SU-DHL-6 (cell line): ENCODE results near the gene GRM2.

ENCODE experiments used
- H2AFZ ChIP-seq: fragments of 200-600 bp; sonication (generic); 2 replicates; pipeline ENCODE4 v1.6.1; 2014; ENCODE audit warnings: low read depth, mild to moderate bottlenecking, moderate library complexity, mixed read lengths, antibody characterized with exemption, low read length; ENCODE audit not compliant: severe bottlenecking
- H3F3A ChIP-seq: fragments of 200-600 bp; shearing (Covaris generic); 2 replicates; pipeline ENCODE4 v1.6.0; 2016; ENCODE audit warnings: antibody characterized with exemption, mild to moderate bottlenecking; ENCODE audit not compliant: insufficient read depth
- H3K27ac ChIP-seq: fragments of 200-600 bp; sonication (generic); 2 replicates; pipeline ENCODE4 v1.5.1; 2016; ENCODE audit warnings: low read depth, mild to moderate bottlenecking, low read length, moderate library complexity, mixed read lengths
- H3K27me3 ChIP-seq: fragments of 200-600 bp; sonication (generic), shearing (Covaris generic); 2 replicates; pipeline ENCODE4 v1.6.0; 2014; ENCODE audit warnings: mild to moderate bottlenecking, low read length
- H3K36me3 ChIP-seq: fragments of 200-600 bp; sonication (generic); 2 replicates; pipeline ENCODE4 v1.6.1; 2014; ENCODE audit warnings: mild to moderate bottlenecking, low read length, mixed read lengths
- H3K4me2 ChIP-seq: fragments of 300-600, 200-600 bp; shearing (Covaris generic), sonication (generic); 2 replicates; pipeline ENCODE4 v1.6.0; 2014; ENCODE audit warnings: low read length, low read depth, mild to moderate bottlenecking; ENCODE audit not compliant: poor library complexity, severe bottlenecking
- H3K4me3 ChIP-seq: fragments of 200-600 bp; sonication (generic); 2 replicates; pipeline ENCODE4 v1.5.1; 2014; ENCODE audit warnings: antibody characterized with exemption, low read length, mild to moderate bottlenecking, mixed read lengths; ENCODE audit not compliant: insufficient read depth, poor library complexity, severe bottlenecking
- H3K79me2 ChIP-seq: fragments of 200-600 bp; sonication (generic); 2 replicates; pipeline ENCODE4 v1.6.1; 2014; ENCODE audit warnings: mild to moderate bottlenecking, low read length, moderate library complexity; ENCODE audit not compliant: insufficient read depth
- H3K9ac ChIP-seq: fragments of 200-600 bp; sonication (generic); 2 replicates; pipeline ENCODE4 v1.7.0; 2014; ENCODE audit warnings: mild to moderate bottlenecking, low read length
- H3K9me2 ChIP-seq: fragments of 200-600 bp; sonication (generic); replicated peaks from 2 replicates; pipeline ENCODE4 v1.6.1; 2014; ENCODE audit warnings: low read length; ENCODE audit not compliant: insufficient read depth
- H3K9me3 ChIP-seq: fragments of 200-600 bp; sonication (generic); 2 replicates; pipeline ENCODE4 v1.6.1; 2014; ENCODE audit warnings: low read length, mixed read lengths; ENCODE audit not compliant: insufficient read depth
- H4K20me1 ChIP-seq: fragments of 200-600 bp; sonication (generic); 2 replicates; pipeline ENCODE4 v1.6.1; 2014; ENCODE audit warnings: low read depth, mild to moderate bottlenecking, antibody characterized with exemption, low read length, moderate library complexity, mixed read lengths
- CTCF ChIP-seq: fragments of 200-600 bp; sonication (generic); IDR thresholded peaks from one replicate; pipeline ENCODE4 v1.5.1; 2017; ENCODE audit warnings: antibody characterized with exemption, mild to moderate bottlenecking, low read length, moderate library complexity; ENCODE audit not compliant: insufficient read depth, poor library complexity, severe bottlenecking
- EZH2phosphoT487 ChIP-seq: fragments of 200-600 bp; sonication (generic), shearing (Covaris generic); conservative IDR thresholded peaks from 2 replicates; pipeline ENCODE4 v1.6.1; 2018; ENCODE audit warnings: mild to moderate bottlenecking, antibody characterized with exemption, low read length, moderate library complexity, mixed read lengths

Gene GRM2

GRCh38 chr3:51684971-51685751 is 21.7 kb upstream of the GRM2 start:
- H3K79me2 ChIP-seq, result peaks cover 7% of the 10 kb centered on the region; the same call in 1 of the 2 replicates
- H3K4me3 ChIP-seq, result no peak overlapping the region
- no peak overlapping the region for H3K9ac ChIP-seq
- no peaks in the 10 kb centered on the region for H3K36me3 ChIP-seq
- H2AFZ ChIP-seq, result no peak overlapping the region
- no peak overlapping the region for H3K27ac ChIP-seq
- no peaks in the 10 kb centered on the region for H3K27me3 ChIP-seq
- H4K20me1 ChIP-seq, result no peaks in the 10 kb centered on the region
- H3F3A ChIP-seq, result 0 out of 2 replicates have a peak, but pooled peaks cover 4% of the 10 kb centered on the region
- no peaks in the 10 kb centered on the region for H3K9me2 ChIP-seq
- TF ChIP-seq EZH2phosphoT487 (no peak), CTCF (no peak)
- H3K4me2 ChIP-seq, result no peak overlapping the region
- no peaks in the 10 kb centered on the region for H3K9me3 ChIP-seq

- no peaks in the 10 kb centered on the region for H3K27me3 ChIP-seq
- 0 out of 2 replicates have a peak, but pooled peaks cover 4% of the 10 kb centered on the region for H3F3A ChIP-seq
- no peaks in the 10 kb centered on the region for H3K9me3 ChIP-seq
- no peaks in the 10 kb centered on the region for H4K20me1 ChIP-seq
- H3K9ac ChIP-seq, result no peak overlapping the region
- H3K79me2 ChIP-seq, result peaks cover 7% of the 10 kb centered on the region; the same call in 1 of the 2 replicates
- H2AFZ ChIP-seq, result no peak overlapping the region
- no peak overlapping the region for H3K4me3 ChIP-seq
- H3K9me2 ChIP-seq, result no peaks in the 10 kb centered on the region
- H3K4me2 ChIP-seq, result no peak overlapping the region
- H3K27ac ChIP-seq, result no peak overlapping the region
- H3K36me3 ChIP-seq, result no peaks in the 10 kb centered on the region
- TF ChIP-seq EZH2phosphoT487, result no peak
- no peak for TF ChIP-seq CTCF
Observed at GRCh38 chr3:51686056-51686455, 20.8 kb upstream of the GRM2 start.

- Histone ChIP-seq H2AFZ (no peak overlapping the region), H3K27ac (no peak overlapping the region), H4K20me1 (no peaks in the 10 kb centered on the region)
Observed at GRCh38 chr3:51686512-51687215, 20.2 kb upstream of the GRM2 start.

More at GRCh38 chr3:51686512-51687215, 20.2 kb upstream of the GRM2 start:
- H3K4me3 ChIP-seq, result no peak overlapping the region
- no peak overlapping the region for H3K4me2 ChIP-seq
- no peaks in the 10 kb centered on the region for H3K9me3 ChIP-seq
- no peak for TF ChIP-seq EZH2phosphoT487
- TF ChIP-seq CTCF, result no peak
- H3F3A ChIP-seq, result 0 out of 2 replicates have a peak, but pooled peaks cover 3% of the 10 kb centered on the region
- H3K36me3 ChIP-seq, result no peaks in the 10 kb centered on the region
- no peaks in the 10 kb centered on the region for H3K27me3 ChIP-seq
- H3K9me2 ChIP-seq, result no peaks in the 10 kb centered on the region
- H3K79me2 ChIP-seq, result peaks cover 7% of the 10 kb centered on the region; the same call in 1 of the 2 replicates
- H3K9ac ChIP-seq, result no peak overlapping the region; the same call in 1 of the 2 replicates
